Esophagus muscularis mucosa (tissue), 4 donors: ENCODE measurements around the gene COBL. TPM values are rescaled to one million over a fixed set of nuclear protein-coding genes. Genes with fewer than 3 reads are reported as not detected.

Source experiments
- DNase-seq: peaks from one replicate; pipeline ENCODE4 v3.0.0-alpha.2; 2017; ENCODE audit errors: extremely low spot score
- H3K27ac ChIP-seq, 4 donors: fragments of 200-600 bp; sonication (generic); replicated peaks in 1 of 4; 1 replicate in 3 of 4; 2 replicates in 1 of 4; pipeline ENCODE4 v1.5.1; 2016 to 2019; ENCODE audit warnings: mild to moderate bottlenecking in 1 of 4
- H3K27me3 ChIP-seq, 4 donors: fragments of 200-600 bp; sonication (generic); one replicate each; pipeline versions ENCODE4 v1.5.1 to v1.6.0; 2016 to 2019
- H3K36me3 ChIP-seq, 4 donors: fragments of 200-600 bp; sonication (generic); one replicate each; pipeline ENCODE4 v1.5.1; 2016 to 2019
- H3K4me1 ChIP-seq, 4 donors: fragments of 200-600 bp; sonication (generic); one replicate each; pipeline ENCODE4 v1.5.1; 2016 to 2019
- H3K4me3 ChIP-seq, 4 donors: fragments of 200-600 bp; sonication (generic); 1 replicate in 2 of 4; 2 replicates in 2 of 4; pipeline ENCODE4 v1.5.1; 2016 to 2019; ENCODE audit warnings: mild to moderate bottlenecking in 4 of 4, moderate library complexity in 1 of 4
- H3K9me3 ChIP-seq, 4 donors: fragments of 200-600 bp; sonication (generic); 1 replicate in 3 of 4; 2 replicates in 1 of 4; pipeline ENCODE4 v1.5.1; 2016 to 2019
- CTCF ChIP-seq, 3 experiments: fragments of 200-600 bp in 2 of 3; fragments of 450-650 bp in 1 of 3; sonication (generic) in 2 of 3; IDR thresholded peaks; one replicate each; pipeline ENCODE4 v1.5.1; 2017 to 2019; ENCODE audit warnings: antibody characterized with exemption in 3 of 3, mild to moderate bottlenecking in 2 of 3, moderate library complexity in 1 of 3
- EP300 ChIP-seq: sonication (generic); formaldehyde crosslinking; IDR thresholded peaks from one replicate; pipeline ENCODE4 v1.6.1; 2017; ENCODE audit warnings: antibody characterized with exemption
- POLR2A ChIP-seq: fragments of 450-650 bp; IDR thresholded peaks from one replicate; pipeline ENCODE4 v1.6.1; 2017; ENCODE audit warnings: antibody characterized with exemption, moderate library complexity, mild to moderate bottlenecking, low read depth
- POLR2AphosphoS5 ChIP-seq, 2 donors: sonication (generic); formaldehyde crosslinking; IDR thresholded peaks; one replicate each; pipeline ENCODE4 v1.6.1; 2017; ENCODE audit warnings: antibody characterized with exemption in 2 of 2
- WGBS: methylation state at CpG from one replicate; pipeline ENCODE4 v1.1.5; 2018; 5-methylcytosine and 5-hydroxymethylcytosine counted together
- intact Hi-C: fragments of 100-400 bp; cut with DNase I; formaldehyde crosslinking; loops from one replicate; pipeline ENCODE4 v1.15.1; 2023
- total RNA-seq, 4 donors: library from RNA; depleted of rRNA; stranded (reverse); fragments of >200 nt; gene quantifications; one replicate each; pipeline versions ENCODE4 v1.1.0 to v1.2.1, GENCODE V29; 2016

COBL gene
- total RNA-seq, 4 donors from 2014 or later, result 29.8 to 51.4 (median 45.9) TPM

GRCh38 chr7:51226916-51227535 lies 89.6 kb downstream of the COBL start:
- H3K27me3 ChIP-seq, result no peaks in the 10 kb centered on the region
- peaks cover 0 to 15% (median 9%) of the 10 kb centered on the region in 4 donors for H3K4me1 ChIP-seq
- TF ChIP-seq POLR2AphosphoS5 (IDR thresholded peaks at IDR 0.05) (no peak), EP300 (no peak), POLR2A (no peak), CTCF (IDR thresholded peaks at IDR 0.05) (no peak)
- H3K4me3 ChIP-seq, result no peak overlapping the region
- no peak for DNase-seq
- H3K9me3 ChIP-seq, result no peaks in the 10 kb centered on the region
- intact Hi-C loops, result no loop called here
- H3K36me3 ChIP-seq, result no peaks in the 10 kb centered on the region
- 76% methylated on average over 9 of the region's 10 CpGs for WGBS
- H3K27ac ChIP-seq, result no peak overlapping the region

GRCh38 chr7:51226063-51226755 lies 90.4 kb downstream of the COBL start:
- Histone ChIP-seq H3K27me3 (no peaks in the 10 kb centered on the region), H3K4me3 (no peak overlapping the region), H3K27ac (no peak overlapping the region), H3K36me3 (no peaks in the 10 kb centered on the region), H3K4me1 (peaks cover 0 to 15% (median 9%) of the 10 kb centered on the region in 4 donors), H3K9me3 (no peaks in the 10 kb centered on the region)
- TF ChIP-seq POLR2A, result no peak
- no peak for TF ChIP-seq EP300
- TF ChIP-seq CTCF (IDR thresholded peaks at IDR 0.05), result no peak
- DNase-seq, result no peak
- intact Hi-C loops, result no loop called here
- WGBS, result 71% methylated on average over 8 of the region's 8 CpGs

- no peak overlapping the region for H3K27ac ChIP-seq
- H3K36me3 ChIP-seq, result no peaks in the 10 kb centered on the region
- 67% methylated on average over 17 of the region's 17 CpGs for WGBS
- TF ChIP-seq POLR2AphosphoS5 (IDR thresholded peaks at IDR 0.05), result no peak
- TF ChIP-seq POLR2A, result no peak
- TF ChIP-seq CTCF (IDR thresholded peaks at IDR 0.05), result peak; percentile 11 to 39 (median 16)
- no peaks in the 10 kb centered on the region for H3K9me3 ChIP-seq
- DNase-seq, result peak; percentile 79
- no peak overlapping the region for H3K4me3 ChIP-seq
- intact Hi-C loops, result no loop called here
- H3K4me1 ChIP-seq, result peaks cover 0 to 15% (median 9%) of the 10 kb centered on the region in 4 donors
- H3K27me3 ChIP-seq, result no peaks in the 10 kb centered on the region
Observed at GRCh38 chr7:51224811-51225595, 91.6 kb downstream of the COBL start.

- peaks cover 0 to 15% (median 9%) of the 10 kb centered on the region in 4 donors for H3K4me1 ChIP-seq
- DNase-seq, result no peak
- peaks cover 0 to 8% (median 0%) of the 10 kb centered on the region in 4 donors for H3K36me3 ChIP-seq
- no peaks in the 10 kb centered on the region for H3K9me3 ChIP-seq
- intact Hi-C loops, result no loop called here
- H3K27ac ChIP-seq, result no peak overlapping the region
- H3K27me3 ChIP-seq, result no peaks in the 10 kb centered on the region
- no peak overlapping the region for H3K4me3 ChIP-seq
- TF ChIP-seq POLR2A (no peak), POLR2AphosphoS5 (IDR thresholded peaks at IDR 0.05) (no peak), EP300 (no peak), CTCF (IDR thresholded peaks at IDR 0.05) (no peak)
- 79% methylated on average over 2 of the region's 2 CpGs for WGBS
Observed at GRCh38 chr7:51223505-51223904, 93.1 kb downstream of the COBL start.
